NCI-H2107 treated with DMSO at 0.1 percent for 48 hours (cell line): ENCODE measurements around the gene DAD1.
A peak's percentile ranks its signal among the peaks of the same experiment; 100 is the strongest.
"Not testable (repeated sequence)": the region's sequence is repeated elsewhere in the genome, so short reads cannot be mapped to it uniquely, and the experiment has no call there.

Source experiments
- DNase-seq: peaks from one replicate; lab custom pipeline; 2025; ENCODE audit not compliant: unreplicated experiment; lab: John Stamatoyannopoulos, UW

DAD1 gene

GRCh38 chr14:22569737-22570131 is 19.3 kb downstream of the DAD1 start:
- no peak for DNase-seq

GRCh38 chr14:22569106-22569736 is 19.8 kb downstream of the DAD1 start:
- no peak for DNase-seq

DNA sequence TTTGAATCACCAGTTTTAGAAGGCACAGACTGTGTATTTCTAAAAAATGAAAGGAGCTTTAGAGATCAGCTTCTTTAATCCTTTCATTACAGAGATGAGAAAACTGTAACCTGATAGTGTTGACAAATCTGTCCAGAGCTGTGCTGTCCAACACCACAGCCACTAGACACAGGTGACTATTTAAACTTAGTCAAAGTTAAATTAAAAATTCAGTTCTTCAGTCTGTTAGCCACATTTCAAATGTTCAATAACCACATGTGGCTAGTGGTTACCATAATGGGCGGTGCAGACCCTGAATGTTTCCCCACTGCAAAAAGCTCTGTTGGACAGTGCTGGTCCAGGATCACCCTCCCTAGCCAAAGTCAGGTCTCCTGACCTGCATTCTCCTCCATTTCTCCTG is 21.6 kb downstream of the DAD1 start:
- peak; percentile 18 for DNase-seq

- no peak for DNase-seq
These were observed 22.2 kb downstream of the DAD1 start for GRCh38 chr14:22566845-22567244.

DNA sequence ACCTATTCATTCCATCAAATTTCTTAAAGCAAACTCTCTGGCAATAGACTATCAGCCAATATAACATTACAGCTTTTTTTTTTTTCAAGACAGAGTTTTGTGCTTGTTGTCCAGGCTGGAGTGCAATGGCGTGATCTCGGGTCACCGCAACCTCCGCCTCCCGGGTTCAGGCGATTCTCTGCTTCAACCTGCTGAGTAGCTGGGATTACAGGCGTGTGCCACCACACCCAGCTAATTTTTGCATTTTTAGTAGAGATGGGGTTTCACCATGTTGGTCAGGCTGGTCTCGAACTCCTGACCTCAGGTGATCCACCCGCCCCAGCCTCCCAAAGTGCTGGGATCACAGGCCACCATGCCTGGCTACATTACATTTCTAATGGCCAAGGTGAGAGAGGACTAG is 22.8 kb downstream of the DAD1 start:
- not testable (repeated sequence) for DNase-seq

DNA sequence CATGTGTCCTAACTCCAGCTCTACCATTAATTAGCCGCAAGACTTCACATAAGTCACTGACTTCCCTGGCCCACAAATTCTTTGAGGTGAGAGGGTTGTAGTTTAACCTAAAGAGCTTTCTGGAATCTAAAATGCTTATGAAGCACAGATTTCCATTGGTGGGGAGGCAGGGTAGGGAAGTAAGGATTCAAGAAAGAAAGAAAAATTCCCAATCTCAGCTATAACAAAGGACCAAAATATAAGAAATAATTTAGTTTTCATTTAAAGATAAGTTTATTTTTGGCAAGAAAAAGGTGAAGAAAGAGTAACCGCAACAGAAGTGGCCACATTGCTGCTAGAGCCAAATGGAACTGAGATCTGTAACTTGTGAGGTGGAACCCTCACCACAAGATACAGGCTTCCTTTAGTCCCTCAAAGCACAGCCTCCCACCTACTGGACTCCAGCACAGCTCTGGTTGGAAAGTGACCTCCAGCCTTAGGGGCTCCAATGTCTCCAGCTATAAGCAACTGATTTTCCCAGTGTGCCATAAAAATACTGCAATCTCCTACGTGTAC is 23.6 kb downstream of the DAD1 start:
- DNase-seq = no peak

- no peak for DNase-seq
These were observed 24.6 kb downstream of the DAD1 start for GRCh38 chr14:22564463-22564862.

DNA sequence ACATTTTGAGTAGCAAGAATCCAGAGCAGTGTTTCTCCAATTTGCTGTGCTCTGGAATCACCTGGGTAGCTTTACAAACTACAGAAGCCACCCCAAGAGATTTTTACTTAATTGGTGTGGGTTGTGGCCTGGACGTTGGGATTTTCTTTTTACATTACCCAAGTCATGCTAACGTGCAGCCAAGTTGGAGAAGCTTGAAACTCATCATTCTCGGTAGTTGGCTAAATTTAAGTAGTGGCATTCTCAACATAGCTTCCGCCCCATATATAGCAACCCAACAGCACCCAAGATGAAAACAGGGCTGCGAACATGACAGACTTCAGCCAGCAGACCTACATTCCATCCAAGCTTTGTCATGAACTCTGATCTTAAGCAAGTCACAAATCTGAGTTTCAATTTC is 25.0 kb downstream of the DAD1 start:
- DNase-seq = no peak

DNA sequence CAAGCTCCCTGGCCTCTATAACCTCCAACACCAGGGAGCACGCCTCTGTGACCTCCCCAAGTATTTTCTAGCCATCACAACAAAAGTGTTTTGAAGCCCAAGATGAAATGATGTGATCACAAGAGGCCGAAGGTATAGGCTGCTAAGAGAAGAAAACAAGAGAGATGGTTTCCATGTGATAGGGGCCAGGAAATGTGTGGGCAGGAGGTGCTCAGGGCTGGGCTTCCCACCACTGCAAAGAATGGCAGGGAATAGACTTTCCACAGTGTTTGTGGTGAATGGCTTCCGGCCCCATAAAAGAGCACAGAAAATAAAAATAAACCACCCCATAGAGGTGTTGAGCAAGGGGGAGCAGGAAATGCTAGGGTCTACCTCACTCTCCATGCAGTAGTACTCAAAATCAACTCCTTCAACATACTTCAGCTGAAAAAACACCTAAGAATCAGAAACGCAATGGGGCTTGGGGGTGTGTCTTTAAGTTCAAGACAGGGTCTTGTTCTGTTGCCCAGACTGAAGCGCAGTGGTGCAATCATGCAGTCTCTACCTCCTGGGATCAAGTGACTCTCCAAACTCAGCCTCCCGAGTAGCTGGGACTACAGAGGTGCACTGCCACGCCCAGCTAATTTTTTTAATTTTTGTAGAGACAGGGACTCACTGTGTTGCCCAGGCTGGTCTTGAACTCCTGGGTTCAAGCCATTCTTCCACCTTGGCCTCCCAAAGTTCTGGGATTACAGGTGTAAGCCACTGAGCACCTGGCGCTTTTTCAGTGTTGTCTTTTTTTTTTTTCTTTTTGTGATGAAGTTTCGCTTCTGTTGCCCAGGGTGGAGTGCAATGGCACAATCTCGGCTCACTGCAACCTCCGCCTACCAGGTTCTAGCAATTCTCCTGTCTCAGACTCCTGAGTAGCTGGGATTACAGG is 27.1 kb downstream of the DAD1 start:
- DNase-seq = no peak

- no peak for DNase-seq
These were observed 27.7 kb downstream of the DAD1 start for GRCh38 chr14:22561366-22561660.

DNA sequence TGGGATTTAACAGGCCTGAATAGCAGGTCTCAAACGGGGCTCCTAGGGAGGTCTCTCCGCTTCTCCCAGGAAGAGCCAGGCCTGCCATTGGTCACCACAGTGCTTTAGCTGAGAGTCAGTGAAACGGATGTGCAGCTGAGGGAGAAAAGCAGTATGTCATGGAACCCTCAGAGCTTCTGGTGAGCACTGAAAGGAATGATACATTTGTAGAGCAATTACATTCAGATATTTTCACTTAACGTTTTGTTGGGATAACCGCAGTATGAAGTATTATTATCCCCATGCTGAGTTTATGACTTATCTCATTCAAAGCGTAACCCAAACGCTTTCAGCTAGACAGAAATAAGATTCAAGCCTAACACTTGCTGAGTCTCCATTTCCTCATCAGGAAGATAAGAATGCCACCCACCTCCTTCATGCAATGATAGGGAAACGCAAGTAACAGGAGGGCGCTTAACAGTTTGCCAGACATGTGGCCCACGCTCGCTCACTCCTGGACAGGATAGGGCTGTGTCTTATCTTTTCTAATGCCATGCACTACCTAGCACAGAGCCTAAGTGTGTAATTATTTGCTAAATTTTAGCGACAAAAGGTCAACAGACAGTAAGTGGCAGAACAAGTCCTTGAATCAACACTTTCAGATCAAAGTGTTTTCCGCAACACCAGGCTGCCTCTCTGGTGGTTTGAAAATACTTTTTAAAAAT is 28.2 kb downstream of the DAD1 start:
- no peak for DNase-seq

GRCh38 chr14:22559041-22559440 is 30.0 kb downstream of the DAD1 start:
- DNase-seq = no peak

- DNase-seq = no peak
These were observed 30.7 kb downstream of the DAD1 start for GRCh38 chr14:22558221-22558913.

GRCh38 chr14:22557846-22558220 is 31.2 kb downstream of the DAD1 start:
- DNase-seq = no peak

- DNase-seq = peak; percentile 64
These were observed 31.9 kb downstream of the DAD1 start for GRCh38 chr14:22556990-22557623.

- no peak for DNase-seq
These were observed 32.7 kb downstream of the DAD1 start for GRCh38 chr14:22556021-22556989.

- no peak for DNase-seq
These were observed 33.5 kb downstream of the DAD1 start for GRCh38 chr14:22555384-22556011.

DNA sequence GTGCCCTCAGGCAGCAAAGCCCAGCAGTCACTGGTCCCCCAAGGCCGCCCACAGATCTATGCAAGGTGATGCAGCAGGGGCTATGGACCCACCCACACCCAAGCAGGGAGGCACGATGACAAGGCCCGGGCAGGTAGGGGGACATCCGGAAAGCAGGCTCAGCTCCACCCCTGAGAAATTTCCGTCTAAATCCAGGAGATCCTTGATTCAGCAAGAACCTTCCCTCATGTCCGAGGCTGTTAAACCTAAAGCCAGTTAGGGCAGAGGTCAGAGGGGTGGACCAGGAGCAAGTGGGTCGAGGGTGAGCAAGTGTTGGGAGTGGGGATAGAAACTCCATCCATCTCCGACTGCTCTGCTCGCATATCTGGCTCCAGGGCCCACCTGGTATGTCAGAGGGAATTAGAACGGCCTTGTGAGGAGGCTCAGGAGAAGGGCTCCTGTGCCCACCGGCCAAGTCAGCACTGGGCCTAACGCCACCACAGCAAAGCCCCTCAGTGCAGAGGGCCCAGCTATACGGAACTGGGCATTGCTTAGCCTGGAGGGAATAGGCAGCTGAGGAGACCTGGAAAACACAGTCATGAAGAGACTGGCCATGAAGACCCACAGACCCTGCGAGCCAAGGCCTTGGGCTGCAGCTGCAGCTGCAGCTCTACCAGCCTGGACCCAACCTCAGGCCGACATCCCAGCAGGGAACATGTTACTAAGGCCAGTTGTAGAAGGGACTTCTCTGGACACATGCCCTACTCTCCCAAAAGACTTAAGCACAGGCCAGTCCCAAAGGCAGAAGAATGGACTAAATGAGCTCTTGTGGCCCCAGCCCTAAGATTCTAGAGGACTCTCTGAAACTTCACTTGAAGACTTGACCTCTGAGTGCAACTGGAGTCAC is 34.3 kb downstream of the DAD1 start:
- no peak for DNase-seq
